GM18861 (cell line): ENCODE data around the gene PPA2.

Experiments used
- ATAC-seq: cut with Tn5 transposase; IDR thresholded peaks from one replicate; pipeline ENCODE4 v1.9.1; 2021; ENCODE audit not compliant: unreplicated experiment

Gene PPA2

DNA sequence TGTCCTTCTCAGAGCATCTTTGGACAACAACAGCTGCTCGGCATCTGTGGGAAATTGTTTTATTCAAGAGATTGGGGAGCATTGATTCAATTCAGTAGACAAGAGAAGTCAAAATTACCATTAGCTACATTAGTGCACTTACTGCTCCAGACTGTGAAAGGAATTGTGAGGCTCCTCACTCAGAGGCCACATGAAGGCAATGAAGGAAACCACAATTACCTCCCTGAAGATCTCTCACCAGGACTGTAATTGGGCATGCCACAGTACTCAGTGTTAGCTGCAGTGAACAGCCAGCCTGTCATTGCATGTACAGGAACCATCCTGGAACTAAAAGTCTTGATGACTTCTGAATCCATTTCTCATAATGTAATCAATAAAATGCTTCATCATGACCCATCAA lies 144.8 kb downstream of the PPA2 start:
- ATAC-seq: no peak

DNA sequence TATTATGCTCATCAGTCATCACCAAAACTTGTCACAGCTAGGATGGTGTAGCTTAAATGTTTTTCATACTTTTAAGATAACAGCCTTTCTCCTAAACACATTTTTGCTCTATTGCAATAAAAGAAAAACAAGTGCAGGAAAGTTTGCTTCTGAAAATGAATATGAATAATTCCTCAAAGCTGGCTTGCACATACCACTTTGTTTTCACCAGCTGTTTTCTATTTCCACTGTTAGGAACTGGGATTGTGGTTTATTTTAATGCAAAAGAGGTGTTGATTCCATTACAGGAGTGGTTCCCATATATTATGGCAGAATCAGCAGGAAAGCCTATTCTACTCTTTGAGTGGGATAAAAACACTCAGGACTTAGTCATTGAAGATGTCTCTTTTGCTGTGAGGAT lies 145.9 kb downstream of the PPA2 start:
- no peak for ATAC-seq

GRCh38 chr4:105327222-105327621 lies 146.6 kb downstream of the PPA2 start:
- no peak for ATAC-seq
